GM21390 (cell line): ENCODE measurements around the gene NAPEPLD.
"Not testable (repeated sequence)": the region's sequence is repeated elsewhere in the genome, so short reads cannot be mapped to it uniquely, and the experiment has no call there.

Source experiments
- ATAC-seq: cut with Tn5 transposase; IDR thresholded peaks from one replicate; pipeline ENCODE4 v1.9.1; 2021; ENCODE audit not compliant: unreplicated experiment

Gene NAPEPLD

GRCh38 chr7:103068414-103069403 lies 80.2 kb downstream of the NAPEPLD start:
- no peak for ATAC-seq

- peak; percentile 67 for ATAC-seq
Observed at GRCh38 chr7:103065667-103066066, 83.2 kb downstream of the NAPEPLD start.

GRCh38 chr7:103063895-103064294 lies 85.0 kb downstream of the NAPEPLD start:
- ATAC-seq, result no peak

- no peak for ATAC-seq
Observed at GRCh38 chr7:103059471-103059870, 89.4 kb downstream of the NAPEPLD start.

- ATAC-seq, result no peak
Observed at GRCh38 chr7:103058122-103058521, 90.8 kb downstream of the NAPEPLD start.

- not testable (repeated sequence) for ATAC-seq
Observed at GRCh38 chr7:103056006-103056405, 92.9 kb downstream of the NAPEPLD start.

GRCh38 chr7:103051519-103051918 lies 97.4 kb downstream of the NAPEPLD start:
- no peak for ATAC-seq
